Measurements from ENCODE around the gene HOOK1.

- no peak for TF ChIP-seq POLR2A (IDR thresholded peaks at IDR 0.05; ENCODE audit: low read depth, low read length)
- no peak for TF ChIP-seq POLR2AphosphoS5 (IDR thresholded peaks at IDR 0.05; ENCODE audit: low read depth, low read length)
- no peak for TF ChIP-seq TAF1 (IDR thresholded peaks at IDR 0.05; ENCODE audit: borderline replicate concordance, low read depth, low read length)
Observed at GRCh38 chr1:59915516-59915915, 100.8 kb downstream of the HOOK1 start.

All from GM12892 (cell line).